Activated CD4-positive, alpha-beta T cell treated with anti-CD3 and anti-CD28 coated beads, Interleukin-10, Interleukin-2, amounts not matched to agents 100 ng/mL and 50 ng/mL, durations not matched to agents 16 hours and 8 hours (primary cell): ENCODE measurements around the gene CTSV.
"Not testable (repeated sequence)": the region's sequence is repeated elsewhere in the genome, so short reads cannot be mapped to it uniquely, and the experiment has no call there.

Experiments used
- DNase-seq: peaks from one replicate; pipeline ENCODE4 v3.0.0-alpha.2; 2020

CTSV gene

DNA sequence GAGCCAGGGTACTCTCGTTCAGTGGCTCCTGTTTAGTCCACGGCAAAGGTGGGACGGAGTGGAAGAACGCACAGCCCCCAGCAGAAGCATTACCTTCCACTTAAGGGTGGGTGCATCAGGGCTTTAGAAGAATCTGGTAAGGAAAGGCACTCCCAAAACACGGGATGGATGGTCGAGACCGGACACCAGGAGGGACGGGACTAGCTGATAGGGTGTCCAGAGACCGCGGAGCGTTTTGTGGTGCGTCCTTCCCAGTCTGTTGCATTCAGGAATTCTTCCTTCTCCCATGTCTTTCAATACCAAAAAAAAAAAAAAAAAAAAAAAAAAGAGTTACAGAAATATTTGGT is 545 bp upstream of the CTSV start:
- DNase-seq: no peak

DNA sequence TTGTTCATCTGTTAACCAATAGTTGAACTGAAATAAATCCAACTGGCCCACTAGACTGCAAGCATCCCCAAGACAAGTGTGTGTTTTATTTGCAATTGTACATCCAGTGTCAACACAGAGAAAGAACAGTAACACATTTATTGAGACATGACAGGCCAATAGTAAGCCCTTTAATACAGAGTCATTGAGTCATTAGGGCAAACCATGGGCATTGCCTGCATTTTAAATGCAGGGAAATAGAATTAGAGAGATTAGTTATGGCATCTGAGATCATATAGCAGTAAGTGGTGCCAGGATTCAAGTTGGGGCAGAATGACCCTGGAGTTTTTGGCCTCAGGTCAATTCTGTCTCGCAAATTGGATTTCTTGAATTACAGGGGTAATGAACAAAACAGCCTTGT is 15.4 kb downstream of the CTSV start:
- not testable (repeated sequence) for DNase-seq

DNA sequence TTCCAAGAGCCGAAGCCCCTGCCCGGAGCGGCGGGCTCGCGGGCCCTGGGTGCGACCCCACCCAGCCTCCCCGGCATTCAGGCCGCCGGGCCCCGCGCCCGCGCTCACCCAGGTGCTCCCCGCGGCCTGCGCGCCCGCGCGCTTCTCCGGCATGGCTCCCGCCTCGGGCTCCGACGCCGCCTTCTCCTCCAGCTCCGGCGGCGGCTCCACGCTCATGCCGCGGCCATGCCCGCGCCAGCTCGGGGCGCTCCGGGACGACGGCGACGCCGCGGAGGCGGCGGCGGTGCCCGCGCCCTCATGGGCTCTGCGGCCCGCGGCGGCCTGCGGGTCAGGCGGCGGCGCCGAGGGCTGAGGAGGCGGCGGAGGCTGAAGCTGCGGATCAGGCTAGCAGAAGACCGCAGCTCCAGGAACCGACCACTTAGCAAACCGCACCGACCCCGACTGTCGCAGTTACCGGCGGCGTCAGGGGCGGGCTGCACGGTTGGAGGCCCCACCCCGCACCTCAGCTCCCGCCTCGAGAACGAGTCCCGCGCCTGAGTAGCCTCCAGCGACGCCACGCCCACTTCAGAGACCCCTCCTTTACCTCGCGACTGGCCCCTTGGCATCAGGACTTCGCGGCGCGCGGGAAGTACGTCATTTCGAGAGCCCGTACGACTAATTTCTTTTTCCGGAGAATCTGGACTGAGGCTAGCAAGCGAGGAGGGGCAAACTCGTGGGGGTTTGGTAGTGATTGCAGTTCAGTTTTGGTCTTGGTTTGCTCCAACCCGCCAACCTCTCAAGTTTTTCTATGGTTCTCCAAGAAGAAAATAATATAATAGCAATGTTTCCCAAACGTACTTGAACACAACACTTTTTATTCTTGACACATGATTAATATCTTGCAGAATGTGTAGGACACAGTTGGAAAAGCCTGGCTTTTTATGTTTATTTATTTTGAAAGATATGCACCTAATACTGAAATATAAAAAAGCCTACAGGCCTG is 25.5 kb downstream of the CTSV start:
- DNase-seq: peak; percentile 86

DNA sequence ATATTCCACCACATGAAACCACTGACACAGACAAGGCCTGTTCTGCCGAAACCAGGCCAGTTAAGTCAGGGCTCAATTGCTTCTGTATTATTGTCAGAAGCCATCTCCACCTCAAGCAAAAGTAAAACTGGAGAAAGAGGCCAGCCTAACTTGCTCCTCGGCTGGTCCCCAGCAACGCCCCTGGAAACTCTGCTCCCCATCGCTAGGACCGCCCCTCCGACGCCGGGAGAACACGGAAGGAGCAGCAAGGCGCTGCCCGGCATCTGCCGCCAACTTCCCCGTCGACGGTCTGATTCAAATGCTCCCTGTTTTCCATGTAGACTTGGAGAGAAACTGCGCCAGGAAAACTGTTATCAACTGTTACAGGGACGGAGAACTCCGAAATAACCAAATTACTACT is 26.3 kb downstream of the CTSV start:
- peak; percentile 39 for DNase-seq

DNA sequence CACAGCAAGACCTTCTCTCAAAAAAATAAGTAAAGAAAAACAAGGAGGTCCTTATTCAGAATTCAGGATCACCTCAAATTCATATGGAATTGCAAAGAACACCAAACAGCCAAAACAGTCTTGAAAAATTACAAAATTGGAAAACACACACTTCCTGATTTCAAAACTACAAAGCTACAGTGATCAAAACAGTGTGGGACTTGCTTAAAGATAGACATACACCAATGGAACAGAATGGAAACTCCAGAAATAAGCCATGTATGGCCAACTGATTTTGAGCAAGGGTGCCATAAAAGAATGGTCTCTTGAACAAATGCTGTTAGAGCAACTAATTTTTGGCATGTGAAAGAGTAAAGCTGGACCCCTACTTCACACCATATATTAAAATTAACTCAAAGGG is 36.7 kb downstream of the CTSV start:
- DNase-seq: not testable (repeated sequence)

DNA sequence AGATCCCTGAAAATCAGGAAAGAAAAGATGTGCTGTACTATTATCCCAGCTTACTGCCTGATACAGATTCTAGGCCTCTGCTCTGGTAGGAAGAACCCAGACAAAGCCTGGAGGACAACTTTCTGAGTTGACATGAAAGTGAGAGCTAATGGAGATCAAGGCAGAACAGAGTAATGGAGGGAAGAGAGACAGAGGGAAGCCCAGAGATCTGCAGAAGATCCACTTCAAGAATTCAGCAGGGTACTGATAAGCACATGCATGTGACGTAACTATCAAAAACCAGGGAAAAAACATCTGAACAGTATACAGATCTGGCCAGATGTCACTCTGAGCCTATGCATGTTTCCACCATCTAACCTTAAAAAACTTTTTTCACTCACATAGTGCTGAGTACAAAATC is 37.6 kb downstream of the CTSV start:
- DNase-seq: not testable (repeated sequence)

DNA sequence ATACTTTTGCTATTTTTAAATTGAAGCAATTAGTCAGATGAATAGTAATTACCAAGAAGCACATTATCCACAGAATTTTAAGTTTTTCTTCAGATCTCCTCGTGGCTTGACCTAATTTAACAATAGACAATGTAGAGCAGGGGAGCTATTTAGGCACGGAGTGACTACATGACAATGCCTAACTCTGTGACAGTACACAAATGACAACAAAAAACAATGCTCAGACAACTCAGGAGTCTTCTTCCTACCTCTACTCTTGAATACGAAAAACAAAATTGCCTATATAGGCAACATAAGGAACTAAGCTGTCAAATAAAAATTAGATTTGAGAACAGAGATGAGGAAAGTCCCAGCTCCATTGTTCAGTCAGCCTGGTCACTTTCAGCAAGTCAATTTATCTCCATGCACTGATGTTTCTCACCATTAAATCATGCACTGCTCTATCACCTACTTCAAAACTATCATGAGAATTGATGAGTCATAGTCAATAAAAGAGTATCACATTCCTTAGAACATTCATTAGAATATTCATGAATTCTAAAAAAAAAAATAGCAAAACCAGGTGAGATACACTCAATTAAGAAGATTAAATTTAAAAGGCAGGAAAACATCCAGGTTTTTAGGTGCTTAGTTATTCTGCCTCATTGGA is 38.7 kb downstream of the CTSV start:
- DNase-seq: peak; percentile 7

DNA sequence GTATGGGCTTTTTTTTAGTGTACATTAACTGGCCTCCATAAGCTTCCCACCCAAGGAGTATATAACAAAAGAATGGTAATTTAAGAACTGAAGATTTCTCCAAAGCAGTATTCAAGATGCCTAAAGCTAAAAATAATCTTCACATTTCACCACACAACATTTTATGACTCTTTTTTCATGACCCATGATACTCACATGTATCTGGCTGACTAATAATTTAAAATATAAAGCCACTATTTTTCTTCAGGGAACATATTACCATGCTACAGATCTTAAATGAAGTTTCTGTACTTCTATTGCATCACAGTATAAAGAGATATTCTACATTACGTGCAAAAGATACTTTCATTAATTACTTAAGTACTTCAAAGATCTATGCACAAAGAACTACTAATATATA is 39.2 kb downstream of the CTSV start:
- DNase-seq: not testable (repeated sequence)

DNA sequence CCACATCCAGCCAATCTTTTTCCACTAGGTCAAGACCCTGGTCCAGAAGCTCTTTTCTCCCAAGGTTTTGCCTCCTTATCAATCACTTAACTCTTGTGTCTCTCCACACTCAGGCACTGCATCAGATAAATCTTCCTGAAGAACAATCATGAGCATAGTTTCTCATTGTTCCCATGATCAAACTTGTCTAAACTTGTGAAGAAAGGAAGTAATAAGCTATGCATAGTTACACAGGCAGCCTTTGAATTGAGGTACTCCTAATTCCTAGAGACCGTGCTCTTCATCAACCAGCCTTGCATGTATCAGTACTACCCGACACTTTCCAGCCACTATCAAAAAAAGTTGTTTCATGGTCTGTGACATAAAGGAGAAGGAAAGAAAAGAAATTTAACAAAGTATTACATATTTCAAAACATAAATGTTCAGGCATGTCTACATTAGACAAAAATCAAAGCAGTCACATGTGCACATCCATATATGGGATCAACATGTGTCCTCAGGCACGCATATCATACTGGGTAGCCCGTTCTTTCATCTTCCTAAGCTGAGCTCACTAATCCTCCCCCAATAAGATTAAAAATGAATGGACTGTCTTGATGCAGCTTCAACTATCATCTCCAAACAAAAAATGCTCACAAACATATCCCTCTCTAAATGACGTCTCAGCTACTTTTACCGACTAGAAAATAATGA is 41.8 kb downstream of the CTSV start:
- DNase-seq: not testable (repeated sequence)

DNA sequence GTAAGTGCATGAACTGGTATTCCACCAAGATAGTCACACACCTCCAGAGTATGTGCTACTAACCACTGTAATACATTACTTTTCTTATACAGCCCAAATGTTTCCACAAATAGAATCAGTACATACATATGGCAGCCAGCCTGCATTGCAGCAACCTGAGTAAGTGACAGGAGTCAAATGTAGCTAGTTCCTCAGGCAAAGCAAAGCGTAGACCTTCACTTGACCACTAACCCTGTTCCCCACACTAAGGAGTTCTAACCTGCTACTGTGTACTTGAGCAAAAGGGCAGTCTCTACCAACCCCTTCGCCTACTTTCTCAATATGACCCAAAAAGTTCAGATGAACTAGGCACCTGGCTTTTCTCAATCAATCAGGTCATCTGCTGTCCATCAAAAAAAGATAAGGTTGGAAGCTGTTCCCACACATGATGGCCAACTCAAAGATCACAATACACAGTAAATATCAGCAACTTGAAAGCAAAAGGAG is 44.4 kb downstream of the CTSV start:
- not testable (repeated sequence) for DNase-seq

DNA sequence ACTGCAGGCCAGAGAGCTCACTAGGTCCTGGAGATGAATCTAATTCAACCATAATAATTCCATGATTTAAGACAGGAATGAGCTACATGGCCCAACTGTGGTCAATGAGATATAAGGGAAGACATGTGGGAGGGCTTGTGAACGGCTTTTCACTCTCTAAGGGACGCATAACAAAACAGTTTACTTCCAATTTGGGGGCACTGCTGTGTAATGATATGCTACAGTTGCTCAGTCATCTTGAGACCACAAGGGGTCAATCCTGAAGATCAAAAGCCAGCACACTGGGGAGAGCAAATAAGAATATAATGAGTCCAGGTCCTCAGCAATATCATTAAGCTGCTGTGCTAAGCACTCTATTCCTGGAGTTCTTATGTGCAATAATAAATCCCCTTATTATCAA is 46.6 kb downstream of the CTSV start:
- peak; percentile 12 for DNase-seq

DNA sequence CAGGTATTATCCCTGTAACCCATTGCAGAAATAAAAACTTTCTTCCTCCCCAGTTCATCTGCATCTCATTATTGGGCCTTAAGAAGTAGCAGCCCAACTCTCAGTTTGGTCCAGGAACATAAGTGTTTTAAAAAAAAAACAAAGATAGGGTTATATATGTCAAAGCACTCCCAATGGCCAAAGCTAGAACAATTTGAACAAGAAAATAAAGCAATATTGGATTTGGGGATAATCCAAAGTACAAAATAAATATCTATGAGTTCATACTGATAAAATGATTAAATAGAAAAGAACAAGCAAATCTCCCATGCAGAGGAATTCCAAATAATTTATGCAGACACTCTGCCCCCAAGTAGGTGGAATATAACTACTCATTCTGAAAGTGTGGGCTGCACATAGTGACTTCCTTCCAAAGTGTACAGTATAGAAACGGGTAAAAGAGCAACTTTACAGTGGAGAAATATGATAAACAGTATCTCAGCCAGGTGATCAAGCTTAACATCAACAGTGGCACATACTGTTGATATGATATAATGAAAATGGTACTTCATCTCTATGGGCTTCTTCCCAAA is 49.1 kb downstream of the CTSV start:
- DNase-seq: peak; percentile 37

DNA sequence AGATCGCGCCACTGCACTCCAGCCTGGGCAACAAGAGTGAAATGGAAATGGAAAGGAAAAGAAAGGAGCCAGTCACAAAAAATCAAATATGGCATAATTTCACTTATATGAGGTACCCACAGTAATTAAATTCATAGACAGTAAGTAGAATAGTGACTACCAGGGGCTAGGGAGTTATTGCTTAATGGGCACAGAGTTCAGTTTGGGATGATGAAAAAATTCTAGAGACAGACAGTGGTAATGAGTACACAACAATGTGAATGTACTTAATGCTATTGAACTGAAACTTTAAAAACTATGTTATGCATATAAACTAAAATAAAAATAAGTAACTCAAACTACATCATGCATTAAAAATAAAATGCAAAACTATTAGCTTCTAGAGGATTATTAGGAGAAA is 54.1 kb downstream of the CTSV start:
- DNase-seq: not testable (repeated sequence)

DNA sequence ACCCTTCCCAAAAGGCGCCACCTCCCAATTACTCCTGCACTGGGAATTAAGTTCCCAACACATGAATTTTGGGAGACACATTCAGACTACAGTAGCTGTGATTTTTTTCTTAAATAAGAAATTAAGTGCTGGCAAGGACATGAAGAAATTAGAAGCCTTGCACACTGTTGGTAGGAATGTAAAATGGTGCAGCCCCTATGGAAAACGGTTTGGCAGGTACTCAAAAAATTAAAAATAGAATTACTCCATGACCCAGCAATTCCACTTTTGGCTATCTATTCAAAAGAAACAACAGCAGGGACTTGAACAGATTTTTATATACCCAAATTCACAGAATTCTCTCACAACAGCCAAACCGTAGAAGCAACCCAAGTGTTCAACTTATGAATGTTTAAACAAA is 54.8 kb downstream of the CTSV start:
- not testable (repeated sequence) for DNase-seq

DNA sequence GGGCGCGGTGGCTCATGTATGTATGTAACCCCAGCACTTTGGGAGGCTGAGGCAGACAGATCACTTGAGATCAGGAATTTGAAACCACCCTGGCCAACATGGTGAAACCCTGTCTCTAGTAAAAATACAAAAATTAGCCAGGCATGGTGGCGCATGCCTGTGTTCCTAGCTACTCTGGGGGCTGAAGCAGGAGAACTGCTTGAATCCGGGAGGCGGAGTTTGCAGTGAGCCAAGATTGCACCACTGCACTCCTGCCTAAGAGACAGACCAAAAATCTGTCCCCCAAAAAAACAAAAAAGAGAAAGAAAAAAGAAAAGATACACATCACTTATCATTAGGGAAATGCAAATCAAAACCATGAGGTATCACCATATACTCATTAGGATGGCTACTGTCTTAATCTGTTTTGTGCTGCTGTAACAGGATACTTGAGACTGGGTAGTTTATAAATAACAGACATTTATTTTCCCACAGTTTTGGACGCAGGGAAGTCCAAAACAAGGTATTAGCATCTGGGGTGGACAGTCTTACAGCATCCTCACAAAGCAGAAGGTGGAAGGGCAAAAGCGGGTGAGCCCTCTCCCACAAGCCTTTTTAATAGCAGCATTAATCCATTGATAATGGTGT is 55.3 kb downstream of the CTSV start:
- DNase-seq: not testable (repeated sequence)
